Kidney (tissue), 14 donors: Measurements from ENCODE around the gene DNAJC12. TPM values are rescaled to one million over a fixed set of nuclear protein-coding genes. Genes with fewer than 3 reads are reported as not detected.

Experiments
- DNase-seq, 5 donors: peaks; one replicate each; pipeline ENCODE4 v3.0.0-alpha.2; 2013 to 2020
- FAIRE-seq: peaks from 2 replicates; lab custom pipeline; 2012; peaks lifted over from hg19 to GRCh38; lab: Jason Lieb, UNC
- H3K27ac ChIP-seq, 2 donors: one replicate each; pipeline ENCODE4 v1.7.0; 2013; ENCODE audit warnings: low read depth in 2 of 2, low read length in 2 of 2, inconsistent platforms in 1 of 2
- H3K27me3 ChIP-seq: one replicate; pipeline ENCODE4 v1.7.1; 2013; ENCODE audit warnings: low read length, inconsistent platforms; ENCODE audit not compliant: control insufficient read depth, insufficient read depth
- H3K36me3 ChIP-seq, 3 donors: one replicate each; pipeline versions ENCODE4 v1.7.0 to v1.7.1; 2013; ENCODE audit warnings: low read length in 3 of 3, control low read depth in 1 of 3, inconsistent platforms in 1 of 3; ENCODE audit not compliant: insufficient read depth in 3 of 3, control insufficient read depth in 2 of 3
- H3K4me1 ChIP-seq, 3 donors: one replicate each; pipeline versions ENCODE4 v1.7.0 to v1.7.1; 2013; ENCODE audit warnings: low read length in 3 of 3, inconsistent platforms in 1 of 3, low read depth in 1 of 3; ENCODE audit not compliant: control insufficient read depth in 2 of 3, insufficient read depth in 2 of 3
- H3K4me3 ChIP-seq, 3 donors: one replicate each; pipeline versions ENCODE4 v1.7.0 to v1.8.1; 2013; ENCODE audit warnings: low read length in 3 of 3, control low read depth in 1 of 3, inconsistent platforms in 1 of 3
- H3K9ac ChIP-seq, 3 donors: one replicate each; pipeline versions ENCODE4 v1.7.0 to v1.7.1; 2013; ENCODE audit warnings: low read length in 3 of 3, control low read depth in 1 of 3, inconsistent platforms in 1 of 3
- H3K9me3 ChIP-seq, 3 donors: one replicate each; pipeline versions ENCODE4 v1.7.0 to v1.7.1; 2013; ENCODE audit warnings: low read length in 3 of 3, control low read depth in 1 of 3, inconsistent platforms in 1 of 3; ENCODE audit not compliant: control insufficient read depth in 2 of 3, insufficient read depth in 1 of 3
- CTCF ChIP-seq: IDR thresholded peaks from 3 replicates; pipeline ENCODE4 v1.5.1; 2012; ENCODE audit warnings: mild to moderate bottlenecking, moderate library complexity, borderline replicate concordance; ENCODE audit not compliant: insufficient read depth; ENCODE audit errors: extremely low read depth
- intact Hi-C: fragments of 100-400 bp; cut with DNase I; formaldehyde crosslinking; loops from one replicate; pipeline ENCODE4 v1.11.1; 2022
- polyA plus RNA-seq: library from polyadenylated mRNA; stranded (reverse); fragments of 350-450 nt; fragmentation: Illumina TruSeq; extraction: RNeasy Lipid Tissue Mini Kit (QIAGEN cat#74804); gene quantifications from one replicate; pipeline ENCODE4 v1.2.3, GENCODE V29; 2014; ENCODE audit warnings: low read depth, low replicate concordance; ENCODE audit not compliant: insufficient read depth
- total RNA-seq: library from RNA; stranded (reverse); fragmentation: NEBNext Ultra II Directional; extraction: Animal tissue kit (Norgen Biotek cat#: 25700); gene quantifications from one replicate; pipeline ENCODE4 v1.2.1, GENCODE V29; 2021
- donor health status: control.
- donor health status: control.
- donor health status: control.
- donor health status: control.
- donor health status: control.
- donor health status: DM: yes; HTN: yes; CAD: no.
- donor health status: Normal renal cell carcinoma (clear cell type).

Gene DNAJC12
- total and polyA plus RNA-seq, 2 donors from 2014 or later: 2.5 to 33.9 TPM

GRCh38 chr10:67775279-67775678 is 62.7 kb downstream of the DNAJC12 start:
- Histone ChIP-seq H3K27ac (no peak overlapping the region), H3K36me3 (no peaks in the 10 kb centered on the region)

GRCh38 chr10:67772894-67773511 is 65.0 kb downstream of the DNAJC12 start:
- no peaks in the 10 kb centered on the region for H3K9me3 ChIP-seq
- no peak for TF ChIP-seq CTCF
- no peak overlapping the region for H3K27ac ChIP-seq
- DNase-seq (no peak), FAIRE-seq (no peak)
- intact Hi-C loops: loop anchor here (10.0 kb wide), 1 partner anchor 78 kb away; the partner anchor contains the start of gene CTNNA3
- no peaks in the 10 kb centered on the region for H3K4me1 ChIP-seq
- no peaks in the 10 kb centered on the region for H3K36me3 ChIP-seq
- no peak overlapping the region for H3K4me3 ChIP-seq
- H3K9ac ChIP-seq: no peak overlapping the region
- H3K27me3 ChIP-seq: no peaks in the 10 kb centered on the region

More at GRCh38 chr10:67775279-67775678, 62.7 kb downstream of the DNAJC12 start:
- Histone ChIP-seq H3K9me3 (no peaks in the 10 kb centered on the region), H3K4me1 (no peaks in the 10 kb centered on the region), H3K4me3 (no peak overlapping the region), H3K9ac (no peak overlapping the region), H3K27me3 (no peaks in the 10 kb centered on the region)
- TF ChIP-seq CTCF: no peak
- DNase-seq: no peak
- intact Hi-C loops: loop anchor here (10.0 kb wide), 1 partner anchor 80 kb away; the partner anchor contains the start of gene CTNNA3
- no peak for FAIRE-seq

- DNase-seq: no peak
- H3K4me1 ChIP-seq: no peaks in the 10 kb centered on the region
- no peaks in the 10 kb centered on the region for H3K9me3 ChIP-seq
- intact Hi-C loops: loop anchor here (10.0 kb wide), 1 partner anchor 77 kb away; the partner anchor contains the start of gene CTNNA3
- no peak for FAIRE-seq
- no peak overlapping the region for H3K27ac ChIP-seq
- no peaks in the 10 kb centered on the region for H3K27me3 ChIP-seq
- no peaks in the 10 kb centered on the region for H3K36me3 ChIP-seq
- no peak overlapping the region for H3K4me3 ChIP-seq
- no peak overlapping the region for H3K9ac ChIP-seq
- no peak for TF ChIP-seq CTCF
Measured at GRCh38 chr10:67772151-67772550, 65.8 kb downstream of the DNAJC12 start.
